Measurements from ENCODE around the gene DENND5B.
A peak's percentile ranks its signal among the peaks of the same experiment; 100 is the strongest.

DENND5B gene

GRCh38 chr12:31600252-31600651 is 9.3 kb upstream of the DENND5B start:
- Histone ChIP-seq H3K79me1 (ENCODE audit: low read length) (no peaks in the 10 kb centered on the region), H3K4ac (ENCODE audit: low read depth, low read length) (no peak overlapping the region), H2AK5ac (ENCODE audit: low read length) (no peak overlapping the region), H3K14ac (ENCODE audit: low read length) (no peak overlapping the region), H4K8ac (ENCODE audit: low read depth, low read length) (no peak overlapping the region), H2BK12ac (ENCODE audit: low read length) (no peak overlapping the region), H3K27ac (ENCODE audit: low read depth, low read length) (no peak overlapping the region), H3K79me2 (ENCODE audit: control insufficient read depth, insufficient read depth, low read length, poor library complexity) (no peaks in the 10 kb centered on the region), H2AFZ (ENCODE audit: insufficient read depth, low read length, poor library complexity) (no peak overlapping the region), H3K36me3 (ENCODE audit: control insufficient read depth in 1 of 2, insufficient read depth in 2 of 2, low read length in 2 of 2) (no peaks in the 10 kb centered on the region), H2BK5ac (ENCODE audit: low read depth, low read length, poor library complexity) (no peak overlapping the region), H3K23ac (ENCODE audit: low read length) (no peak overlapping the region), H3K4me3 (ENCODE audit: low read depth, low read length) (no peak overlapping the region), H4K12ac (ENCODE audit: low read depth, low read length) (no peak overlapping the region), H3K9me3 (ENCODE audit: insufficient read depth, low read depth, low read length) (no peaks in the 10 kb centered on the region), H3K4me2 (ENCODE audit: low read length) (no peak overlapping the region), H3K27me3 (ENCODE audit: insufficient read depth, low read length) (no peaks in the 10 kb centered on the region), H2BK120ac (ENCODE audit: insufficient read depth, low read length, poor library complexity) (no peak overlapping the region), H3K9ac (ENCODE audit: low read length) (no peak overlapping the region), H3K4me1 (ENCODE audit: control insufficient read depth in 1 of 2, insufficient read depth in 2 of 2, low read length in 2 of 2) (no peaks in the 10 kb centered on the region), H4K91ac (ENCODE audit: low read depth, low read length) (no peak overlapping the region), H3K18ac (ENCODE audit: low read length) (no peak overlapping the region)
- no CpG with 5 or more reads among the region's 5 CpGs for WGBS (ENCODE audit: extremely low coverage, insufficient coverage, insufficient read length)
- no peak for DNase-seq

DNA sequence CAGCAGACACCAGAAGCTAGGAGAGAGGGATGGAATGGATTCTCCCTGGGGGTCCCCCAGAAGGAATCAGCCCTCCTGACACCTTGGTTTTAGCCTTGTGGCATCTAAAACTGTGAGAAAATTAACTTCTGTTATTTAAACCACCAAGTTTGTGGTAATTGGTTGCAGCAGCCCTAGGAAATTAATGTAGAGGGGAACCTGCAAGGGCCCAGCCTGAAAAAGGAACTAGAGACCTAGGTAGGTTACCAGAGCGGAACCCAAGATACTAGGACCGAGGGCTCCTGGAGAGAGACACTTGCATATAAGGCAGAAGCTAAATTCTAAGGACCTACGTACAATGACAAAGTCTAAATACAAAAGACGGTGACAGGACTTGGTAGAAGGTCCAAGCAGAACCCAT is 8.1 kb upstream of the DENND5B start:
- no peaks in the 10 kb centered on the region for H3K27me3 ChIP-seq (ENCODE audit: insufficient read depth, low read length)
- no peaks in the 10 kb centered on the region for H3K79me1 ChIP-seq (ENCODE audit: low read length)
- H2BK120ac ChIP-seq (ENCODE audit: insufficient read depth, low read length, poor library complexity): no peak overlapping the region
- no peaks in the 10 kb centered on the region for H3K9me3 ChIP-seq (ENCODE audit: insufficient read depth, low read depth, low read length)
- no peak overlapping the region for H2BK5ac ChIP-seq (ENCODE audit: low read depth, low read length, poor library complexity)
- H3K4me3 ChIP-seq (ENCODE audit: low read depth, low read length): no peak overlapping the region
- H2AFZ ChIP-seq (ENCODE audit: insufficient read depth, low read length, poor library complexity): no peak overlapping the region
- H3K27ac ChIP-seq (ENCODE audit: low read depth, low read length): no peak overlapping the region
- no CpG with 5 or more reads among the region's 4 CpGs for WGBS (ENCODE audit: extremely low coverage, insufficient coverage, insufficient read length)
- peaks cover 0 to 5% of the 10 kb centered on the region in 2 experiments for H3K4me1 ChIP-seq (ENCODE audit: control insufficient read depth in 1 of 2, insufficient read depth in 2 of 2, low read length in 2 of 2)
- H4K8ac ChIP-seq (ENCODE audit: low read depth, low read length): no peak overlapping the region
- no peak overlapping the region for H3K9ac ChIP-seq (ENCODE audit: low read length)
- no peak overlapping the region for H3K14ac ChIP-seq (ENCODE audit: low read length)
- no peaks in the 10 kb centered on the region for H3K79me2 ChIP-seq (ENCODE audit: control insufficient read depth, insufficient read depth, low read length, poor library complexity)
- no peak overlapping the region for H3K4ac ChIP-seq (ENCODE audit: low read depth, low read length)
- H4K12ac ChIP-seq (ENCODE audit: low read depth, low read length): no peak overlapping the region
- H2AK5ac ChIP-seq (ENCODE audit: low read length): no peak overlapping the region
- DNase-seq: no peak
- H3K18ac ChIP-seq (ENCODE audit: low read length): no peak overlapping the region
- no peak overlapping the region for H4K91ac ChIP-seq (ENCODE audit: low read depth, low read length)
- H3K36me3 ChIP-seq (ENCODE audit: control insufficient read depth in 1 of 2, insufficient read depth in 2 of 2, low read length in 2 of 2): no peaks in the 10 kb centered on the region
- H2BK12ac ChIP-seq (ENCODE audit: low read length): no peak overlapping the region
- H3K4me2 ChIP-seq (ENCODE audit: low read length): no peak overlapping the region
- H3K23ac ChIP-seq (ENCODE audit: low read length): no peak overlapping the region

GRCh38 chr12:31597066-31597465 is 6.1 kb upstream of the DENND5B start:
- no peak overlapping the region for H4K12ac ChIP-seq (ENCODE audit: low read depth, low read length)
- H3K27ac ChIP-seq (ENCODE audit: low read depth, low read length): no peak overlapping the region
- peaks cover 1 to 5% of the 10 kb centered on the region in 2 experiments for H3K4me1 ChIP-seq (ENCODE audit: control insufficient read depth in 1 of 2, insufficient read depth in 2 of 2, low read length in 2 of 2)
- no peak overlapping the region for H3K23ac ChIP-seq (ENCODE audit: low read length)
- H2AK5ac ChIP-seq (ENCODE audit: low read length): no peak overlapping the region
- DNase-seq: no peak
- H3K4ac ChIP-seq (ENCODE audit: low read depth, low read length): no peak overlapping the region
- no peak overlapping the region for H3K4me2 ChIP-seq (ENCODE audit: low read length)
- no peak overlapping the region for H3K9ac ChIP-seq (ENCODE audit: low read length)
- H2BK120ac ChIP-seq (ENCODE audit: insufficient read depth, low read length, poor library complexity): no peak overlapping the region
- no peak overlapping the region for H2AFZ ChIP-seq (ENCODE audit: insufficient read depth, low read length, poor library complexity)
- no peaks in the 10 kb centered on the region for H3K9me3 ChIP-seq (ENCODE audit: insufficient read depth, low read depth, low read length)
- H3K36me3 ChIP-seq (ENCODE audit: control insufficient read depth in 1 of 2, insufficient read depth in 2 of 2, low read length in 2 of 2): no peaks in the 10 kb centered on the region
- no peak overlapping the region for H4K8ac ChIP-seq (ENCODE audit: low read depth, low read length)
- WGBS (ENCODE audit: extremely low coverage, insufficient coverage, insufficient read length): no CpG with 5 or more reads among the region's 8 CpGs
- no peak overlapping the region for H2BK12ac ChIP-seq (ENCODE audit: low read length)
- H3K14ac ChIP-seq (ENCODE audit: low read length): no peak overlapping the region
- H4K91ac ChIP-seq (ENCODE audit: low read depth, low read length): no peak overlapping the region
- no peaks in the 10 kb centered on the region for H3K27me3 ChIP-seq (ENCODE audit: insufficient read depth, low read length)
- H2BK5ac ChIP-seq (ENCODE audit: low read depth, low read length, poor library complexity): no peak overlapping the region
- H3K4me3 ChIP-seq (ENCODE audit: low read depth, low read length): no peak overlapping the region
- no peaks in the 10 kb centered on the region for H3K79me2 ChIP-seq (ENCODE audit: control insufficient read depth, insufficient read depth, low read length, poor library complexity)
- no peaks in the 10 kb centered on the region for H3K79me1 ChIP-seq (ENCODE audit: low read length)
- H3K18ac ChIP-seq (ENCODE audit: low read length): no peak overlapping the region

DNA sequence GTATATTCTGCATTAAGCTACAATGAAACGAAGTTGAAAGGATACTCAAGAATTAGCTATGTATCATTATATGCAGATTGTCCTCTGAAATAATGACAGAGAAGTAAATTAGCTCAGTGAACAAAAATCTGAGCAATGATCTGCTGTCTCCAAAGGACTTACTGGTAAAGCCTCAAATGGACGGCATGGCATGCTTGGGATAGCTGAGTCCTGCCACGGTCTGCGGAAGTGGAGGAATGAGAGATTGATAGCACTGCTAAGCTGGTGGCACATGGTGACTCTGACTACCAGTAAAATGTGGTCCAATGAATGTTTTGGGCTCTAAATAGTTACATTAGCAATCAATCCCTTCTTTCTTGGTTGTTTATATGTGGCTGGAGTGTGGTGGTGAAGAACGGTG is 3.7 kb upstream of the DENND5B start:
- H3K27me3 ChIP-seq (ENCODE audit: insufficient read depth, low read length): no peaks in the 10 kb centered on the region
- no peak overlapping the region for H3K9ac ChIP-seq (ENCODE audit: low read length)

More for the DNA sequence above, 3.7 kb upstream of the DENND5B start:
- peaks cover 1 to 5% of the 10 kb centered on the region in 2 experiments for H3K4me1 ChIP-seq (ENCODE audit: control insufficient read depth in 1 of 2, insufficient read depth in 2 of 2, low read length in 2 of 2)
- H3K14ac ChIP-seq (ENCODE audit: low read length): no peak overlapping the region
- H4K91ac ChIP-seq (ENCODE audit: low read depth, low read length): no peak overlapping the region
- H3K9me3 ChIP-seq (ENCODE audit: insufficient read depth, low read depth, low read length): no peaks in the 10 kb centered on the region
- no peak overlapping the region for H2BK12ac ChIP-seq (ENCODE audit: low read length)
- no peak overlapping the region for H4K12ac ChIP-seq (ENCODE audit: low read depth, low read length)
- H3K79me1 ChIP-seq (ENCODE audit: low read length): peaks cover 15% of the 10 kb centered on the region
- DNase-seq: peak; percentile 73 to 85
- H3K4ac ChIP-seq (ENCODE audit: low read depth, low read length): no peak overlapping the region
- no peak overlapping the region for H2BK5ac ChIP-seq (ENCODE audit: low read depth, low read length, poor library complexity)
- no peak overlapping the region for H2BK120ac ChIP-seq (ENCODE audit: insufficient read depth, low read length, poor library complexity)
- WGBS (ENCODE audit: extremely low coverage, insufficient coverage, insufficient read length): no CpG with 5 or more reads among the region's 5 CpGs
- H2AFZ ChIP-seq (ENCODE audit: insufficient read depth, low read length, poor library complexity): no peak overlapping the region
- no peak overlapping the region for H3K18ac ChIP-seq (ENCODE audit: low read length)
- no peak overlapping the region for H3K4me2 ChIP-seq (ENCODE audit: low read length)
- peaks cover 5% of the 10 kb centered on the region for H3K79me2 ChIP-seq (ENCODE audit: control insufficient read depth, insufficient read depth, low read length, poor library complexity)
- H4K8ac ChIP-seq (ENCODE audit: low read depth, low read length): no peak overlapping the region
- no peak overlapping the region for H3K23ac ChIP-seq (ENCODE audit: low read length)
- no peak overlapping the region for H3K27ac ChIP-seq (ENCODE audit: low read depth, low read length)
- no peaks in the 10 kb centered on the region for H3K36me3 ChIP-seq (ENCODE audit: control insufficient read depth in 1 of 2, insufficient read depth in 2 of 2, low read length in 2 of 2)
- no peak overlapping the region for H2AK5ac ChIP-seq (ENCODE audit: low read length)
- H3K4me3 ChIP-seq (ENCODE audit: low read depth, low read length): no peak overlapping the region
